Measurements from ENCODE around the gene NOX3.

- TF ChIP-seq CTCF (IDR thresholded peaks at IDR 0.05) (no peak), POLR2A (IDR thresholded peaks at IDR 0.05) (no peak), POLR2AphosphoS5 (IDR thresholded peaks at IDR 0.05; ENCODE audit: insufficient read depth in 1 of 2, low read depth in 1 of 2) (no peak)
Measured at GRCh38 chr6:155389130-155389529, 66.5 kb downstream of the NOX3 start.

Measured in vagina (tissue), 2 donors.